Urothelium cell line (cell line): ENCODE results near the gene SLC6A3.
"Not testable (repeated sequence)": the region's sequence is repeated elsewhere in the genome, so short reads cannot be mapped to it uniquely, and the experiment has no call there.

Source experiments
- DNase-seq: peaks from one replicate; pipeline ENCODE4 v3.0.0; 2011; ENCODE audit warnings: low spot score, mixed read lengths
- FAIRE-seq: peaks from 2 replicates; lab custom pipeline; 2011; peaks lifted over from hg19 to GRCh38; lab: Jason Lieb, UNC

Gene SLC6A3

DNA sequence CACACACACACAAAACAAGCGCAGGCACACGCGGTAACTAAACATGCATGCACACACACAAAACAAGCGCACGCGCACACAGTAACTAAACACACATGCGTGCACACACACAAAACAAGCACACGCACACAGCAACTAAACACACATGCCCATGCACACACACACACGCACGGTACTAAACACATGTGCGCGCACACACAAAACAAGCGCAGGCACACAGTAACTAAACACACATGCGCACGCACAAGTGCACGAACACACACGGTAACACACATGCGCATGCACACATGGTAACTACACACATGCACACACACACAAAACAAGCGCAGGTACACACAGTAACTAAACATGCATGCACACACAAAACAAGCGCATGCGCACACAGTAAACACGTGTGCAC is 19.9 kb upstream of the SLC6A3 start:
- peak; percentile 99 for FAIRE-seq
- DNase-seq = no peak

DNA sequence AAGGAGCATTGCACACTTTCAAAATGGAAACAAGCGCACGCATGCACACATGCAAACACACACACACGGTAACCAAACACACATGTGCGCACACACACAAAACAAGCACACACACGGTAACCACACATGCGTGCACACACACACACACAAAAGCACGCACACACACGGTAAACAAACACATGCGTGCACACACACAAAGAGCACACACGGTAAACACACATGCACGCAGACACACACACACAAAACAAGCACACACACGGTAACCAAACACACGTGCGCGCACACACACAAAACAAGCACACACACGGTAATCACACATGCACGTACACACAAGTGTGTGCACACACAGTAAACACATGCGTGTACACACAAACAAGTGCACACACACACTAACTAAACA is 19.3 kb upstream of the SLC6A3 start:
- DNase-seq = no peak
- peak; percentile 95 for FAIRE-seq

DNA sequence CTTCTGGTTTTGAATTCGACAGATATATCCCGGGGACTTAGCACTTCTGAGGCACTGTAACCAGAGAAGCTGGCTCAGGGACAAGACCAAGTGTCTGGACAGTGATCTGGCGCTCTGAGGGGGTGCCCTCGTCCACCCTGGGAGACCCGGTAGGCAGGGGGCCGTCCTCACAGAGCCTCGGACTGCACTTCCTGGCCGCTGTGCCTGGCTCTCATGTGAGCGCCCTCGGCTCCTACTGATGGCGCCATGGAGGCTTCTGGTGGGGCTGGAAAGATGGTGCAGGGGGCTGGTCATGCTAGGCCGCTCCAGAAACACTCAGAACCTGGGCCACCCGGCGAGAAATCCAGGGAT is 18.8 kb upstream of the SLC6A3 start:
- FAIRE-seq = no peak

DNA sequence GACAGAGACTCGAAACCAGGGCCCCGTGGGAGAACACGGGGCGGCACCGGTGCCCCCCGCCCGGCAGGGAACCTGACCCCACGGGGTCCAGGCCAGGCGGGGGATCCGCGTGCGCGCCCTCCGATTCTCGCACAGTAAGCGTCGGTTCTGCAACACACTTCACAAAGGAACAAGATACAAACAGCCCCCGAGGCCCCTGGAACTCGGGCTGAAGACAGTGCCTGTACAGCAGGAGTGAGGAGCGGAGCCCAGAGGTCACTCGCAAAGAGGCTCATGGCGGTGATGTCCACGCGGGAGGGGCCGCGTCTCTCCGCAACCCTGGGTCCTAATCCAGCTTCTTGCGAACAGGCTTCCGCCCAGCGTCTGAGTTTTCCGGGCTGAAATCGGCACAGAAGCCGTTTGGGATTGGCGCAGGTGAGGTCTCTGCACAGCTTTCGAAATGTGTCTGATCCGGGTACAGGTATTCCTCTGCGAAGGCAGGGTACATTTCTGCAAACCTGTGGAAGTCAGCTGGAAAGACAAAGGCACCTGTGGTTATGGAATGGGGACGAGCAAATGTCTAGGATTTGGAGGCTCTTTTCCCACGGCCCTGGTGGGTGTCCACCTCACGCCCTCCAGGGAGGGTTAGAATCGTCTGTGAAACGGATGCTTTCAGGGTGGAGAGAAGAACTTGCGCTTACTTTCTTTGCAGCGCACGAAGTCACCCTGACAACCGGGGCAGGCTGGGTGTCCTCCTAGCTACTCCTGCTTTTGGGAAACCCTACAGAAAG is 18.3 kb upstream of the SLC6A3 start:
- FAIRE-seq (no peak), DNase-seq (no peak)

More for the DNA sequence above, 18.8 kb upstream of the SLC6A3 start:
- DNase-seq = no peak

DNA sequence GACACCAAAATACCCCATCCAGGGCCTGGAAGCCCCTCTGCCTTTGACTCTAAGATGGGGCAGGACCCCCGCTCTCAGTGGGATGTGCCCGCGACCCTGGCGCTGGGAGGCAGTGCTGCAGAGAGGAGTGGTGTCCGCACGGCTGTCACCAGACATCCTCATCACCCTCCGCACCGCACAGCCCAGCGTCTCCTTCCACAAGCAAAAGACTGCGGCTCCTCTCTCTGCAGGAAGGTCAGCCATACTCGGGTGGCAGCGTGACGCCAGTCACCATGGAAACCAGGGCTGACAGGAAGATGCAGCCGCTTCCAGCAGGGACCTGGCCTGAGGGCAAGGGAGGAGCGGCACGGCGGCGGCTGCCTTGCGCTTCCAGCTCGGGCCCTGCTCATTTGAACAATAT is 17.1 kb upstream of the SLC6A3 start:
- FAIRE-seq (no peak), DNase-seq (no peak)

DNA sequence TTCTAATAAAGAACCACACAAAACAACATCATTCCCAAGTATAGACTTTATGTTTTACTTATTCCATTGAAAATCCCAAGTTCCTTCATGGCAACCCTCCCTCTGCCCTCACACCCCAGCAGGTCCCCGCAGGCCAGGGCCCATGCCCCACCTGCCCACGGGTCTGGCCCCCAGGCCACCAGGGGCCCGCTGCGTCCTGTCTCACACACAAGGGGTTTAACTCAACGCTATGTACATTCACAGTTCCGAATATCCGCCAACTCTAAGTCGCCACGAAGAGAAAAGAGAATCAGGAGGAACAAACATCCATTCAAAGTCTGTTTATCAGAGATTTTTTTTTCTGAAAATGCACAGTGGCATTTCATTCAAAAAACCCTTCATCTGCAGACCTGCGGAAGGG is 16.2 kb upstream of the SLC6A3 start:
- FAIRE-seq (no peak), DNase-seq (no peak)

GRCh38 chr5:1460054-1460682 is 14.9 kb upstream of the SLC6A3 start:
- no peak for DNase-seq
- no peak for FAIRE-seq

- FAIRE-seq, DNase-seq: not testable (repeated sequence)
Measured at GRCh38 chr5:1459435-1459834, 14.2 kb upstream of the SLC6A3 start.

- not testable (repeated sequence) for FAIRE-seq, DNase-seq
Measured at GRCh38 chr5:1456110-1456881, 11.1 kb upstream of the SLC6A3 start.

DNA sequence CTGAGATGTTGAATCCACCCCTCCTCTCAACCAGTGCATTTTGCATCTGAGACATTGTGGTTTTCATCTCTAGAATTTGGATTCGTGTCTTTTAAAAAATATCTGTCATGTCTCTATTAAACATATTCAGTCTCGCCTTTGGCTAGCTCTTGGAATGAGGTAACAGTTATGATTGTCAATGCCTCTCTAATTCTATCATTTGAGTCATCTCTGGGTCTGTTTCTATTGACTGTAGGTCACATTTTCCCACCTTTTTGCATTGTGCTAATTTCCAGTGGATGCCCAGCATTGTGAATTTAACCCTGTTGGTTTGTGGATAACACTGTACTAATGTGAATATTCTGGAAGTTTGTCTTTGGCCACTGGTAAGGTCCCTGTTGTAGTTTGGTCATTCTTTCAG is 8.4 kb upstream of the SLC6A3 start:
- FAIRE-seq = no peak

GRCh38 chr5:1449081-1449630 is 3.9 kb upstream of the SLC6A3 start:
- no peak for DNase-seq

More for the DNA sequence above, 8.4 kb upstream of the SLC6A3 start:
- DNase-seq = no peak

DNA sequence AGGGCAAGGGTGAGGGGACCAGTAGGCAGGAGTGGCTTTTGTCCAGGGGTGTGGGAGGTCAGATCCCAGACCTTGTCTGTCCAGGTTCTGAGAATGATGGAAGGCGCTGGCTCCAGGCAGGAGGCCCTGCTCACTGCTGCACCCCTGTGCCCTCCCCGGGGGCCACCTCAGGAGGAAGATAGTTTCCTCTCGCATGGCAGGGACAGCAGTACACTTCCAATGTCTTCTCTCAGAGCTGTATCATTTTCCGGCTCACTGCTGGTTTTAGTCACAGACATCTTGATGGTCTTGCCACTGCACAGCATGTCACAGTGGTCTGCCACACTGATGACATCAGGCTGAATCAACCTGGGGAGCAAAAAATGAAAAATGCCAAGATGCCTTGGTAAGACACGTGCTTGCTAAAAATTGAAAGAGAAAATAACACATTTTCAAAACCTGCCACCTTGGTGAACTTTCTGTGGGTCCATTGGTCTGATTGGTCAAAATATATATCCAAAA is 3.3 kb upstream of the SLC6A3 start:
- DNase-seq = no peak
- FAIRE-seq = no peak

More at GRCh38 chr5:1449081-1449630, 3.9 kb upstream of the SLC6A3 start:
- no peak for FAIRE-seq

GRCh38 chr5:1447671-1448361 is 2.6 kb upstream of the SLC6A3 start:
- DNase-seq (no peak), FAIRE-seq (no peak)

DNA sequence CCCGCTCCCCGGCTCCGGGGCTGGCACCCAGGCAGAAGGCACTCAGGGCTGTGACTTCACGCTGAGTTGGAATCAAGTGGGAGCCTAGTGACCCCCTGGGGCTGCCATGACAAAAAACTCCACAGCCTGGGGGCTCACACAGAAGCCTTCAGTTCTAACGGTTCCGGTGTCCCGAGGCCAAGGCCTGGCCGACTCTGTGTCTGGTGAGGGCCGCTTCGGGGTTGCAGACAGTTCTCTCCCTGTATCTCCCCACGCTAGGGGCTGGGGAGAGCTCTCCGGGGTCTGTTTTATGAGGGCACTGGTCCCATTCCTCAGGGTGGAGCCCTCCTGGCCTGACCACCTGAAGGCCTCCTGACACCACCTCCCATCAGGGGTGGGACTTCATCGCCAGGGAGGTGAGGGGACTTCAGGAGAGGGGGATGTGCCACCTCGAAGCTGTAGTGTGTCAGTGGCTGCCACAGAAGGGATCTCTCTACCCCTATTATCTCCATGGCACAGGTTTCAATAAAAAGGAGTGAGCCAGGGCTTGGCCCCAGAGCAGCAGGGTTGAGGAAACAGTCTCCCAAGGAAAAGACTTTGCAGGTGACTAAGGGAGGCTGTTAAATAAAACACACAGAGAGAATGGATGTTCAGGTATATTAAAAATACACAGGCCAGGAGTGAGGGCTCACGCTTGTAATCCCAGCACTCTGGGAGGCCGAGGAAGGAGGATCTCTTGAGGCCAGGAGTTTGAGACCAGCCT is 1.5 kb upstream of the SLC6A3 start:
- no peak for FAIRE-seq

GRCh38 chr5:1445689-1446601 is 705 bp upstream of the SLC6A3 start:
- DNase-seq (no peak), FAIRE-seq (no peak)

More for the DNA sequence above, 1.5 kb upstream of the SLC6A3 start:
- no peak for DNase-seq

- DNase-seq (no peak), FAIRE-seq (peak; percentile 79)
Measured at GRCh38 chr5:1444361-1445189, 665 bp downstream of the SLC6A3 start.

DNA sequence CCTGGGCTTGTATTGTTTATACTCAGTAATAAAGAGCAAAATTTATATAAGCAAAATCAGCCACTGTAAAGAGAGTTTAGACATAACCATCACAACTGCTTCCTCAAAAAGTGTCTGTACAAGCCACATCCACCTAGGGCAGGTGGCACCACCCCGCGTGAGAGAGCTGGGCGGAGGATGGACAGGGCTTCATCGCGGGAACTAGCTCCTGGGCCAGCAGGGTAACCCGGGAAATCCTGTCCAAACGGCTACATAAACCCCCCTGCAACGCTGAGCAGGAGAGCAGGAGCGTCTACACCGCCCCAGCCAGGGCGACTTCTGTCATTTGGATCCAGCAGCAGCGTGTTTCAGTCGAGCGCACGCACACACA is 1.3 kb downstream of the SLC6A3 start:
- FAIRE-seq = no peak

GRCh38 chr5:1443171-1443570 is 2.1 kb downstream of the SLC6A3 start:
- FAIRE-seq = no peak

More for the DNA sequence above, 1.3 kb downstream of the SLC6A3 start:
- DNase-seq = no peak

More at GRCh38 chr5:1443171-1443570, 2.1 kb downstream of the SLC6A3 start:
- DNase-seq = no peak
